Tibial nerve (tissue), 4 donors: ENCODE results near the gene ORC6. TPM values are rescaled to one million over a fixed set of nuclear protein-coding genes. Genes with fewer than 3 reads are reported as not detected.
A peak's percentile ranks its signal among the peaks of the same experiment; 100 is the strongest.

ENCODE experiments used
- DNase-seq, 2 donors: peaks; one replicate each; pipeline ENCODE4 v3.0.0-alpha.2; 2019; ENCODE audit warnings: low spot score in 2 of 2
- H3K27ac ChIP-seq, 4 donors: fragments of 200-600 bp; sonication (generic) in 3 of 4; one replicate each; pipeline ENCODE4 v1.5.1; 2017 to 2019; ENCODE audit warnings: mild to moderate bottlenecking in 1 of 4
- H3K27me3 ChIP-seq, 2 donors: fragments of 200-600 bp; sonication (generic) in 1 of 2; one replicate each; pipeline versions ENCODE4 v1.5.1 to v1.6.0; 2017 to 2019
- H3K36me3 ChIP-seq, 3 donors: fragments of 200-600 bp; sonication (generic); one replicate each; pipeline ENCODE4 v1.5.1; 2018 to 2019
- H3K4me1 ChIP-seq, 4 donors: fragments of 200-600 bp; sonication (generic) in 3 of 4; one replicate each; pipeline ENCODE4 v1.5.1; 2017 to 2019
- H3K4me3 ChIP-seq, 4 donors: fragments of 200-600 bp; sonication (generic) in 3 of 4; one replicate each; pipeline ENCODE4 v1.5.1; 2017 to 2019; ENCODE audit warnings: mild to moderate bottlenecking in 1 of 4, moderate library complexity in 1 of 4
- H3K9me3 ChIP-seq, 4 donors: fragments of 200-600 bp; sonication (generic) in 3 of 4; one replicate each; pipeline ENCODE4 v1.5.1; 2017 to 2019
- EP300 ChIP-seq, 2 donors: sonication (generic); formaldehyde crosslinking; IDR thresholded peaks; one replicate each; pipeline ENCODE4 v1.6.1; 2017; ENCODE audit warnings: antibody characterized with exemption in 2 of 2, mild to moderate bottlenecking in 1 of 2
- POLR2A ChIP-seq, 2 donors: fragments of 450-650 bp; IDR thresholded peaks; one replicate each; pipeline ENCODE4 v1.6.1; 2017; ENCODE audit warnings: antibody characterized with exemption in 2 of 2, mild to moderate bottlenecking in 2 of 2, moderate library complexity in 2 of 2
- WGBS, 2 donors: methylation state at CpG; one replicate each; pipeline ENCODE4 v1.1.5; 2018; 5-methylcytosine and 5-hydroxymethylcytosine counted together
- total RNA-seq, 4 donors: library from RNA; depleted of rRNA; stranded (reverse); fragments of >200 nt; gene quantifications; one replicate each; pipeline ENCODE4 v1.1.0, GENCODE V29; 2016
- TF ChIP-seq, protein P1 (sequence below), 5 experiments: fragments of 200-600 bp in 3 of 5; fragments of 450-650 bp in 2 of 5; sonication (generic) in 3 of 5; IDR thresholded peaks; one replicate each; pipeline ENCODE4 v1.5.1; 2016 to 2019; ENCODE audit warnings: antibody characterized with exemption in 5 of 5, mild to moderate bottlenecking in 3 of 5, moderate library complexity in 2 of 5

ORC6 gene
- total RNA-seq, 4 donors from 2014 or later: 0.42 to 3.6 (median 1.2) TPM

DNA sequence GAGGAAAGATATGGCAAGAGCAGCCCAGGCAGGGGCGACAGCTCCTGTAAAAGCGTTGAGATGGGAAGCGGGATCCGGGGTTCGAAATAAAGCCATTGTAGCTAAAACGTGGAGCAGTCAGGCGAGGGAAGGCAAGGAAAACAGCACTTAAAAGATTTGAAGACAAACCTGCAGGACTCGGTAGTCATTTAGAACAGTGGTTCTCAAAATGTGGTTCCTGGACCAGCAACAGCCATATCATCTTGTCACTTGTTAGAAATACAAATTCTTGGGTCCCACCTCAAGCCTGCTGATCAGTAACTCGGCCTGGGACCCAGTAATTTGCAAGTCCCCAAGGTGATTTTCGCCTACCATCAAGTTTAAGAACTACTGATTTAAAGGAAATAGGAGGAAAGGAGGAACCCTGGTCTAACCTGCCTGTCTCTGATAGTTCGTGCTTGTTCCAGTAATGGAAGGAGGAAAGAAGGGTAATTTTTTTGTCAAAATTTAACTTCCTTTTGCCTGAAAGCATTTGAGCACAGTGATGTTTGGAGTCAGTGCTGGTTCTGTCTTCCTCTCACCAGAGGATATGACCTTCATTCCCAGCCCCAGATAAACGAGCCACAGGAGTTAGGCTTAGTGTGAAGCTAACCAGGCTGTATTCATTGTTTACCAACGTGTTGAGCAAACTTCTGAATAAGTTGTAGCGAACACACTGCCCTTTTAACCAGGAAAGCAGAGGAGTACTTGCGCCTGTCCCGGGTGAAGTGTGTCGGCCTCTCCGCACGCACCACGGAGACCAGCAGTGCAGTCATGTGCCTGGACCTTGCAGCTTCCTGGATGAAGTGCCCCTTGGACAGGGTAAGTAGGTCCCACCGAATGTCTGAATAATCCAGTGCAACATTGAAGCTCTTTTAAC, 1.1 kb downstream of the ORC6 start:
- TF ChIP-seq, protein P1, sequence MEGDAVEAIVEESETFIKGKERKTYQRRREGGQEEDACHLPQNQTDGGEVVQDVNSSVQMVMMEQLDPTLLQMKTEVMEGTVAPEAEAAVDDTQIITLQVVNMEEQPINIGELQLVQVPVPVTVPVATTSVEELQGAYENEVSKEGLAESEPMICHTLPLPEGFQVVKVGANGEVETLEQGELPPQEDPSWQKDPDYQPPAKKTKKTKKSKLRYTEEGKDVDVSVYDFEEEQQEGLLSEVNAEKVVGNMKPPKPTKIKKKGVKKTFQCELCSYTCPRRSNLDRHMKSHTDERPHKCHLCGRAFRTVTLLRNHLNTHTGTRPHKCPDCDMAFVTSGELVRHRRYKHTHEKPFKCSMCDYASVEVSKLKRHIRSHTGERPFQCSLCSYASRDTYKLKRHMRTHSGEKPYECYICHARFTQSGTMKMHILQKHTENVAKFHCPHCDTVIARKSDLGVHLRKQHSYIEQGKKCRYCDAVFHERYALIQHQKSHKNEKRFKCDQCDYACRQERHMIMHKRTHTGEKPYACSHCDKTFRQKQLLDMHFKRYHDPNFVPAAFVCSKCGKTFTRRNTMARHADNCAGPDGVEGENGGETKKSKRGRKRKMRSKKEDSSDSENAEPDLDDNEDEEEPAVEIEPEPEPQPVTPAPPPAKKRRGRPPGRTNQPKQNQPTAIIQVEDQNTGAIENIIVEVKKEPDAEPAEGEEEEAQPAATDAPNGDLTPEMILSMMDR (IDR thresholded peaks at IDR 0.05): no peak
- no peak for TF ChIP-seq POLR2A (IDR thresholded peaks at IDR 0.05)
- no peak for TF ChIP-seq EP300 (IDR thresholded peaks at IDR 0.05)
- 13 to 17% methylated on average over 21 of the region's 21 CpGs for WGBS, 2 donors
- DNase-seq: no peak
- peak overlapping the region in 2 of 4 donors; percentile 94 to 98 for H3K27ac ChIP-seq
- H3K36me3 ChIP-seq: no peaks in the 10 kb centered on the region
- H3K4me1 ChIP-seq: peaks cover 0 to 38% (median 27%) of the 10 kb centered on the region in 4 donors
- no peaks in the 10 kb centered on the region for H3K27me3 ChIP-seq
- peak overlapping the region; percentile 74 to 96 (median 90) for H3K4me3 ChIP-seq
- no peaks in the 10 kb centered on the region for H3K9me3 ChIP-seq

DNA sequence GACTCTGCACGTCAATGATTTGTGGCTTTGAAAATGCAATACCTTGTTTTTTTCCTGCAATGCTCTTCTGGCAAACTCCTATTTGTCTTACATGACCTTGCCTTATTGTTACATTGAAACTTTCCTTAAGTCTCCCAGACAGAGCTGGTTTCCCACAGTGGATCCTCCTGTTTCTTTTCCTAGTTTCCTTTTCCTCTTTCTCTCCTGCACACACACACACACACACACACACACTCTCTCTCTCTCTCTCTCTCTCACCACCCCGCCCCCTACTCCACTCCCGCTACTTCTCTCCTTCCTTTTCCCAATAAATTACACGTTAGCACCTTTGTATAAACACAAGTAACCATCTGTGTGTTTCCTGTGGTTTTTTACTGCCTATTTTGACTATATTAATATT, 2.3 kb downstream of the ORC6 start:
- H3K27ac ChIP-seq: no peak overlapping the region
- no peak for DNase-seq
- no peaks in the 10 kb centered on the region for H3K9me3 ChIP-seq
- H3K4me1 ChIP-seq: peaks cover 0 to 28% (median 19%) of the 10 kb centered on the region in 4 donors
- H3K27me3 ChIP-seq: no peaks in the 10 kb centered on the region
- 60 to 67% methylated on average over 4 of the region's 4 CpGs for WGBS, 2 donors
- TF ChIP-seq, protein P1 (IDR thresholded peaks at IDR 0.05): no peak
- no peak for TF ChIP-seq EP300 (IDR thresholded peaks at IDR 0.05)
- TF ChIP-seq POLR2A (IDR thresholded peaks at IDR 0.05): no peak
- no peak overlapping the region for H3K4me3 ChIP-seq
- H3K36me3 ChIP-seq: no peaks in the 10 kb centered on the region

DNA sequence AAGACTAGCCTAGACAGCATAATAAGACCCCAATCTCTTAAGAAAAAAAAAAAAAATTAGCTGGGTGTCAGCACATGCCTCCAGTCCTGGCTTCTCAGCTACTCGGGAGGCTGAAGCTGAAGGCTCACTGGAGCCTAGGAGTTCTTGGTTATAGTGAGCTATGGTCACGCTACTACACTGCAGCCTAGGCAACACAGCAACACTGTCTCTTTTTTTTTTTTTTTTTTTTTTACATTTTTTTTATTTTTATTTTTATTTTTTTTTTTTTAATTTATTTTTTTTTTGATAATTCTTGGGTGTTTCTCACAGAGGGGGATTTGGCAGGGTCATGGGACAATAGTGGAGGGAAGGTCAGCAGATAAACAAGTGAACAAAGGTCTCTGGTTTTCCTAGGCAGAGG, 4.1 kb downstream of the ORC6 start:
- H3K9me3 ChIP-seq: no peaks in the 10 kb centered on the region
- TF ChIP-seq POLR2A (IDR thresholded peaks at IDR 0.05) (no peak), EP300 (IDR thresholded peaks at IDR 0.05) (no peak)
- TF ChIP-seq, protein P1 (IDR thresholded peaks at IDR 0.05): no peak
- H3K27me3 ChIP-seq: no peaks in the 10 kb centered on the region
- no peak for DNase-seq
- peaks cover 0 to 13% (median 6%) of the 10 kb centered on the region in 4 donors for H3K4me1 ChIP-seq
- 94 to 98% methylated on average over 2 of the region's 2 CpGs for WGBS, 2 donors
- H3K4me3 ChIP-seq: no peak overlapping the region
- H3K36me3 ChIP-seq: no peaks in the 10 kb centered on the region
- no peak overlapping the region for H3K27ac ChIP-seq

DNA sequence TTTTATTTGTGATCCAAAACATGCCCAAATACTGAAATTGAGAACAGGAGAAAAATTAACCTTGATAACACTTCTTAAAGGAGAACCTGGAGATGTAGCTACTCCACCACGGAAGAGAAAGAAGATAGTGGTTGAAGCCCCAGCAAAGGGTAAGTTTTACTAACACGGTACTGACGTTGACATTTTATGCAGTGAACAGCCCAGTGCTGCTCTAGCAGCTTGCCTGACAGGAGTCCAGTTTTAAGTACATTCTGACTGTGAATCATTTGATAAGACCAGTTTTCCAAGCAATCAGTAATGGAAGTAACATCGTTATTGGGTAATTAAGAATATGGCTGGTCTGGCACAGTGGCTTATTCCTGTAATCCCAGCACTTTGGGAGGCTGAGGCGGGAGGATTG, 6.5 kb downstream of the ORC6 start:
- no peak for DNase-seq
- H3K4me3 ChIP-seq: no peak overlapping the region
- H3K36me3 ChIP-seq: no peaks in the 10 kb centered on the region
- H3K27me3 ChIP-seq: no peaks in the 10 kb centered on the region
- H3K9me3 ChIP-seq: no peaks in the 10 kb centered on the region
- TF ChIP-seq, protein P1 (IDR thresholded peaks at IDR 0.05): no peak
- TF ChIP-seq POLR2A (IDR thresholded peaks at IDR 0.05): no peak
- TF ChIP-seq EP300 (IDR thresholded peaks at IDR 0.05): no peak
- no peak overlapping the region for H3K27ac ChIP-seq
- WGBS, 2 donors: 94 to 95% methylated on average over 5 of the region's 5 CpGs
- H3K4me1 ChIP-seq: peaks cover 0 to 1% (median under 1%) of the 10 kb centered on the region in 4 donors

DNA sequence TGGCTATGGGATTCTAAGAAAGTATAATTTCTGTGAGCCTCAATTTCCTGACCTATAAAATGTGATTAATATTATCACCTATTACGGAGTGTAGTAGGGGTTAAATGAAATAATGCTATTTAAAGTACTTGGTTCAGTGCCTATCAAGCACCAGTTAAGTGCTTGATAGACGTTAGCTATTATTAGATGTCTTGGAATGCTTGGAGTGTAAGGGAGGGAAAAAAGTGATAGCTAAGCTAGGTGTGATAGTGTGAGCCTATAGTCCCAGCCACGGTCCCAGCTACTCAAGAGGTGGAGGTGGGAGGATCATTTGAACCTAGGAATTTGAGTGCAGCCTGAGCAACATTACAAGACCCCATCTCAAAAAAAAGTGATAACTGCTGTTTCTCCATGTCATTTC, 7.5 kb downstream of the ORC6 start:
- TF ChIP-seq, protein P1 (IDR thresholded peaks at IDR 0.05): no peak
- TF ChIP-seq EP300 (IDR thresholded peaks at IDR 0.05): no peak
- no peak for TF ChIP-seq POLR2A (IDR thresholded peaks at IDR 0.05)
- H3K9me3 ChIP-seq: no peaks in the 10 kb centered on the region
- no peaks in the 10 kb centered on the region for H3K36me3 ChIP-seq
- H3K4me1 ChIP-seq: no peaks in the 10 kb centered on the region
- no peak for DNase-seq
- 76 to 86% methylated on average over 3 of the region's 3 CpGs for WGBS, 2 donors
- H3K27me3 ChIP-seq: no peaks in the 10 kb centered on the region
- H3K4me3 ChIP-seq: no peak overlapping the region
- no peak overlapping the region for H3K27ac ChIP-seq
